Measurements from ENCODE around the gene SLCO2A1.

Gene SLCO2A1

DNA sequence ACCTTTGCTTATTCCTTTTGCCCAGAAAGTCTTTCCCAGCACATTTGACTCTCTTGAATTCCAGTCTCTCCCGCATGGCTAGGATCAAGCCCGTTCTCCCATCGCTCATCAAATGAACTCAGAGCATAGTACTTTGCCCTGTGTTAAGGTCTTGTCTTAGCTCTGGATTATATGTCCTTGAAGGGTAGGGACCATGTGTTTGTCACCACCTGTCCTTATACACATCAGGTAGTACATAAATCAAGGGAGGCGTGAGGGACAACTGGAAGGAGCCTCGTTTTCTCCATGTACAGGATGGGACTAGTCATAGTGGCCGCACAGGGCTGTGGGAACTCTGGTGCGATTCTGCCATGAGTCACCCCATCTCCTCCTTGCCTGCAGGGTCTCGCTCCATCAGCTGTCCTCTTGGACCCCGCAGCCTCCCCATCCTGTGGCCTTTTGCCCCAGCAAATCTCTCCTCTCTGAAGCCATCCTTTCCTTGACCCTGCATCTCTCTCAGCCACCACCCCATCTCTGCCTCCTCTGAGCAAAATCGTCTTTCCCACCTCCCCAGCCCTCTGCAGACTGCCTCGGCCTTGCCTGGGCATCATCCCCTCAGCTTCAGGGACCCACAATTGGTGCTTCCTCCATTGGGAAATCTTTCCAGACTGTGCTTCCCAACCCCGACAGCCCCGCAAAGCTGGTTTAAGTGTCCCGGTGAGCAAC lies 100.7 kb downstream of the SLCO2A1 start:
- Histone ChIP-seq H3K27me3 (peaks cover 43% of the 10 kb centered on the region), H3K4me3 (ENCODE audit: low read depth in 1 of 2, low read length in 1 of 2) (no peak overlapping the region), H3K4me1 (ENCODE audit: control insufficient read depth in 1 of 2, insufficient read depth in 1 of 2, low read depth in 1 of 2, low read length in 1 of 2) (peaks cover 4 to 10% of the 10 kb centered on the region in 2 experiments), H3K27ac (no peak overlapping the region), H3K9me3 (no peaks in the 10 kb centered on the region), H3K36me3 (no peaks in the 10 kb centered on the region)
- TF ChIP-seq, protein P1, sequence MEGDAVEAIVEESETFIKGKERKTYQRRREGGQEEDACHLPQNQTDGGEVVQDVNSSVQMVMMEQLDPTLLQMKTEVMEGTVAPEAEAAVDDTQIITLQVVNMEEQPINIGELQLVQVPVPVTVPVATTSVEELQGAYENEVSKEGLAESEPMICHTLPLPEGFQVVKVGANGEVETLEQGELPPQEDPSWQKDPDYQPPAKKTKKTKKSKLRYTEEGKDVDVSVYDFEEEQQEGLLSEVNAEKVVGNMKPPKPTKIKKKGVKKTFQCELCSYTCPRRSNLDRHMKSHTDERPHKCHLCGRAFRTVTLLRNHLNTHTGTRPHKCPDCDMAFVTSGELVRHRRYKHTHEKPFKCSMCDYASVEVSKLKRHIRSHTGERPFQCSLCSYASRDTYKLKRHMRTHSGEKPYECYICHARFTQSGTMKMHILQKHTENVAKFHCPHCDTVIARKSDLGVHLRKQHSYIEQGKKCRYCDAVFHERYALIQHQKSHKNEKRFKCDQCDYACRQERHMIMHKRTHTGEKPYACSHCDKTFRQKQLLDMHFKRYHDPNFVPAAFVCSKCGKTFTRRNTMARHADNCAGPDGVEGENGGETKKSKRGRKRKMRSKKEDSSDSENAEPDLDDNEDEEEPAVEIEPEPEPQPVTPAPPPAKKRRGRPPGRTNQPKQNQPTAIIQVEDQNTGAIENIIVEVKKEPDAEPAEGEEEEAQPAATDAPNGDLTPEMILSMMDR (IDR thresholded peaks at IDR 0.05): no peak

DNA sequence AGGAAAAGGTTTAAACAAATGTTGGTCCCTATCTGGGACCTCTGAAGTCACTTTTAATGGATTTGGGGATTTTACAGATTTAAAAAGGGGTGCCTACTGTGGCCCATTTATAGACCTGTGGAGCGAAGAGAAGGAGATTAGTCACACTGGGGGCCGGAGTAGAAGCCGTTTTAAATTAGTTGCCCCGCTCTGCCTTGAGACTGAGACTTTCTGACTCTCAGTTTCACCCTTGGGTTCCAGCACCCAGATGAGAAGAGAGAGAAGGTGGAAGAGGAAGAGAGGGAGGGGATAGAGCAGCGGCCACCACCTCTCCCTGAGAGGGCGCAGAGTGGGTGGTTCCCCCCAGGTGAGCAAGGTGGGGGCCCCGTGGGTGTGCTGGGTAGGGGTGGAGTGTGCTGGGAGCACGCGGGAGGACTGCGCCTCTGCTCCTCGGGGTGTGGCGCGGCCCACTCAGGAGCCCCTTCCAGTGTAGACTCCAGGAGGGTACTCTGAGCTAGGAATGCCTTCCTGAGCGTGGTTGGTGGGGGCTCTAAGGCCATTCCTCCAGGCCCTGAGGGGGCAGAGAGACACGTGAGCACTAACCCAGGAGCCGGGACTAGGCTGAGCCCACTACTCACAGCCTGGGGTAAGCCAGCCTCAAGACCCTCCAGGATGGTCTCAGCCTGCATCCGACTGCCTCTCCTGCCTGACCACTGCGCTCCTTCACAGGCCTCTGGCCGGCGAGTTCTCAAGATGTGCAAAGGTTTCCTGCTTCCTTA lies 101.4 kb downstream of the SLCO2A1 start:
- peaks cover 44% of the 10 kb centered on the region for H3K27me3 ChIP-seq
- H3K27ac ChIP-seq: no peak overlapping the region
- peaks cover 4 to 10% of the 10 kb centered on the region in 2 experiments for H3K4me1 ChIP-seq (ENCODE audit: control insufficient read depth in 1 of 2, insufficient read depth in 1 of 2, low read depth in 1 of 2, low read length in 1 of 2)
- H3K36me3 ChIP-seq: no peaks in the 10 kb centered on the region
- TF ChIP-seq, protein P1 (IDR thresholded peaks at IDR 0.05): no peak
- no peak overlapping the region for H3K4me3 ChIP-seq (ENCODE audit: low read depth in 1 of 2, low read length in 1 of 2)
- H3K9me3 ChIP-seq: no peaks in the 10 kb centered on the region

- Histone ChIP-seq H3K36me3 (no peaks in the 10 kb centered on the region), H3K27ac (no peak overlapping the region), H3K4me3 (ENCODE audit: low read depth in 1 of 2, low read length in 1 of 2) (peak overlapping the region in 1 of 2 experiments; percentile 17), H3K27me3 (peaks cover 44% of the 10 kb centered on the region), H3K4me1 (ENCODE audit: control insufficient read depth in 1 of 2, insufficient read depth in 1 of 2, low read depth in 1 of 2, low read length in 1 of 2) (peaks cover 4 to 10% of the 10 kb centered on the region in 2 experiments), H3K9me3 (no peaks in the 10 kb centered on the region)
- TF ChIP-seq, protein P1 (IDR thresholded peaks at IDR 0.05): peak; percentile 38
These were observed 102.1 kb downstream of the SLCO2A1 start for GRCh38 chr3:133927540-133928066.

GRCh38 chr3:133926736-133927539 lies 102.8 kb downstream of the SLCO2A1 start:
- Histone ChIP-seq H3K27ac (no peak overlapping the region), H3K36me3 (no peaks in the 10 kb centered on the region), H3K4me3 (ENCODE audit: low read depth in 1 of 2, low read length in 1 of 2) (peak overlapping the region in 1 of 2 experiments; percentile 17), H3K4me1 (ENCODE audit: control insufficient read depth in 1 of 2, insufficient read depth in 1 of 2, low read depth in 1 of 2, low read length in 1 of 2) (peaks cover 4 to 10% of the 10 kb centered on the region in 2 experiments), H3K27me3 (peaks cover 48% of the 10 kb centered on the region), H3K9me3 (no peaks in the 10 kb centered on the region)
- TF ChIP-seq, protein P1 (IDR thresholded peaks at IDR 0.05): no peak

Data from neutrophil (primary cell).